ENCODE data around the gene SLC1A1. TPM values are rescaled to one million over a fixed set of nuclear protein-coding genes. Genes with fewer than 3 reads are reported as not detected.

SLC1A1 gene
- total RNA-seq, 2 experiments from 2014 or later, result 0.11 to 0.14 TPM

- intact Hi-C loops (cut with DNase I, micrococcal nuclease), result no loop called here
- H3K4me3 Mint-ChIP-seq, result no peak overlapping the region
- no peak overlapping the region for H3K27ac ChIP-seq (ENCODE audit: low read depth in 1 of 2, low read length in 2 of 2)
- H3K36me3 ChIP-seq (ENCODE audit: insufficient read depth, low read length), result no peaks in the 10 kb centered on the region
- H3K4me3 ChIP-seq (ENCODE audit: low read length), result no peak overlapping the region
- H3K4me1 ChIP-seq (ENCODE audit: insufficient read depth, low read length), result no peaks in the 10 kb centered on the region
- no peaks in the 10 kb centered on the region for H3K9me3 Mint-ChIP-seq
- no peaks in the 10 kb centered on the region for H3K27me3 Mint-ChIP-seq
- no peak for DNase-seq
- ChIA-PET POLR2A (interaction anchor here (0.7 to 1.1 kb wide), 2 partner anchors 9 to 12 kb away, joined by 3 read pairs; no protein-coding TSS in a partner anchor), CTCF (no interaction called here)
- H3K27me3 ChIP-seq (ENCODE audit: control insufficient read depth in 1 of 2, insufficient read depth in 2 of 2, low read length in 2 of 2), result no peaks in the 10 kb centered on the region
- no peak for ATAC-seq (ENCODE audit: poor library complexity)
- H3K36me3 Mint-ChIP-seq (ENCODE audit: low read depth), result no peaks in the 10 kb centered on the region
- H3K4me1 Mint-ChIP-seq (ENCODE audit: low read depth), result peaks cover 11% of the 10 kb centered on the region
- H3K27ac Mint-ChIP-seq, result no peak overlapping the region
- TF ChIP-seq, protein P1, sequence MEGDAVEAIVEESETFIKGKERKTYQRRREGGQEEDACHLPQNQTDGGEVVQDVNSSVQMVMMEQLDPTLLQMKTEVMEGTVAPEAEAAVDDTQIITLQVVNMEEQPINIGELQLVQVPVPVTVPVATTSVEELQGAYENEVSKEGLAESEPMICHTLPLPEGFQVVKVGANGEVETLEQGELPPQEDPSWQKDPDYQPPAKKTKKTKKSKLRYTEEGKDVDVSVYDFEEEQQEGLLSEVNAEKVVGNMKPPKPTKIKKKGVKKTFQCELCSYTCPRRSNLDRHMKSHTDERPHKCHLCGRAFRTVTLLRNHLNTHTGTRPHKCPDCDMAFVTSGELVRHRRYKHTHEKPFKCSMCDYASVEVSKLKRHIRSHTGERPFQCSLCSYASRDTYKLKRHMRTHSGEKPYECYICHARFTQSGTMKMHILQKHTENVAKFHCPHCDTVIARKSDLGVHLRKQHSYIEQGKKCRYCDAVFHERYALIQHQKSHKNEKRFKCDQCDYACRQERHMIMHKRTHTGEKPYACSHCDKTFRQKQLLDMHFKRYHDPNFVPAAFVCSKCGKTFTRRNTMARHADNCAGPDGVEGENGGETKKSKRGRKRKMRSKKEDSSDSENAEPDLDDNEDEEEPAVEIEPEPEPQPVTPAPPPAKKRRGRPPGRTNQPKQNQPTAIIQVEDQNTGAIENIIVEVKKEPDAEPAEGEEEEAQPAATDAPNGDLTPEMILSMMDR (IDR thresholded peaks at IDR 0.05), result no peak
- H3K9me3 ChIP-seq (ENCODE audit: control insufficient read depth in 1 of 2, insufficient read depth in 1 of 2, low read length in 2 of 2), result peaks cover 0 to 3% of the 10 kb centered on the region in 2 experiments
Measured at GRCh38 chr9:4588721-4589120, 98.5 kb downstream of the SLC1A1 start.

DNA sequence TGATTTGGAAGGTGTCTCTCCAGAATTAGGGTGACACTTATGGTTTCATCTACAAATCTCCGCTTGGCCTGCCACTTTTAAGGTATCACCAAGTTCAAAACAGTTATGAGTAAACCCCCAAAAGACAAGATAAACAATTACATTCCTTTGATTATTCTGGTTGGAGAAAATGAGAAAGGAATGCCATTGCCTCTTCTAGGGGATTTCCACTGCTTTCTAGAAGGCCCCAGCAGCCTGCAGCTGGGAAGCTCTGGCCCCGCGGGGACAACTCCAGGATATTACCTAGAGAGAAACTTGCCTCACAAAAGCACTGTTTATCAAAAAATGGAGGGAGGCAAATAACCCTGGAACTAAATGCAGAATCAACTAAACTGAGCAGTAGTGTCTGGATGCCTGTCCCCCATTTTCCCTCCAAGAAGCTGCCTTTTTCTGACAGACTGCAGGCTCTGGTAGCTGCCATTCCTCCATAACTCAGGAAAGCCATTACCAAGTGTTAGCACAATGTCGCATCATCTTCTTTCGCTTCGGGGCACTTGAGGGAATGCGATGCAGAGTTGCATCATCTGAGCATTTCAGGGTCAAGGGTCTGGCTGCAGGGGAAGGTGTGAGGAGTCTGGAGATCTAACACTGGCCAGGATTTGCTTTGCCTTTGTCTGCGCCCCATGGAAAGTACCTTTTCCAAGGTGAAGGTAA, 100.3 kb downstream of the SLC1A1 start:
- Mint-ChIP-seq H3K27ac (no peak overlapping the region), H3K27me3 (no peaks in the 10 kb centered on the region), H3K36me3 (ENCODE audit: low read depth) (no peaks in the 10 kb centered on the region), H3K4me1 (ENCODE audit: low read depth) (peaks cover 26% of the 10 kb centered on the region), H3K4me3 (no peak overlapping the region), H3K9me3 (no peaks in the 10 kb centered on the region)
- H3K4me1 ChIP-seq (ENCODE audit: insufficient read depth, low read length), result peaks cover 7% of the 10 kb centered on the region
- TF ChIP-seq, protein P1 (IDR thresholded peaks at IDR 0.05), result no peak
- no peak overlapping the region for H3K4me3 ChIP-seq (ENCODE audit: low read length)
- no peak for DNase-seq
- H3K36me3 ChIP-seq (ENCODE audit: insufficient read depth, low read length), result no peaks in the 10 kb centered on the region
- ChIA-PET CTCF (no interaction called here), POLR2A (interaction anchor here (0.7 kb wide), 1 partner anchor 35 kb away, joined by 4 read pairs; no protein-coding TSS in a partner anchor)
- H3K9me3 ChIP-seq (ENCODE audit: control insufficient read depth in 1 of 2, insufficient read depth in 1 of 2, low read length in 2 of 2), result peaks cover 0 to 3% of the 10 kb centered on the region in 2 experiments
- H3K27me3 ChIP-seq (ENCODE audit: control insufficient read depth in 1 of 2, insufficient read depth in 2 of 2, low read length in 2 of 2), result no peaks in the 10 kb centered on the region
- no peak for ATAC-seq (ENCODE audit: poor library complexity)
- no peak overlapping the region for H3K27ac ChIP-seq (ENCODE audit: low read depth in 1 of 2, low read length in 2 of 2)
- intact Hi-C loops (cut with DNase I, micrococcal nuclease), result loop anchor here in 1 of 2 experiments (5.0 to 10.0 kb wide), 3 partner anchors 38 to 1034 kb away; partner anchors contain the start of genes RIC1 and SLC1A1

GRCh38 chr9:4591123-4591500, 100.8 kb downstream of the SLC1A1 start:
- H3K27ac Mint-ChIP-seq, result no peak overlapping the region
- TF ChIP-seq, protein P1 (IDR thresholded peaks at IDR 0.05), result no peak
- no peaks in the 10 kb centered on the region for H3K27me3 Mint-ChIP-seq
- H3K9me3 ChIP-seq (ENCODE audit: control insufficient read depth in 1 of 2, insufficient read depth in 1 of 2, low read length in 2 of 2), result peaks cover 0 to 3% of the 10 kb centered on the region in 2 experiments
- no peak overlapping the region for H3K27ac ChIP-seq (ENCODE audit: low read depth in 1 of 2, low read length in 2 of 2)
- intact Hi-C loops (cut with DNase I, micrococcal nuclease), result loop anchor here in 1 of 2 experiments (5.0 to 10.0 kb wide), 3 partner anchors 39 to 1034 kb away; partner anchors contain the start of genes RIC1 and SLC1A1
- H3K4me1 Mint-ChIP-seq (ENCODE audit: low read depth), result peaks cover 31% of the 10 kb centered on the region
- no peaks in the 10 kb centered on the region for H3K27me3 ChIP-seq (ENCODE audit: control insufficient read depth in 1 of 2, insufficient read depth in 2 of 2, low read length in 2 of 2)
- POLR2A ChIA-PET, result interaction anchor here (0.7 kb wide), 1 partner anchor 36 kb away, joined by 4 read pairs; no protein-coding TSS in a partner anchor
- DNase-seq (no peak), ATAC-seq (ENCODE audit: poor library complexity) (no peak)
- no peak overlapping the region for H3K4me3 Mint-ChIP-seq
- H3K4me3 ChIP-seq (ENCODE audit: low read length), result no peak overlapping the region
- peaks cover 12% of the 10 kb centered on the region for H3K4me1 ChIP-seq (ENCODE audit: insufficient read depth, low read length)
- H3K9me3 Mint-ChIP-seq, result no peaks in the 10 kb centered on the region
- CTCF ChIA-PET, result no interaction called here
- H3K36me3 ChIP-seq (ENCODE audit: insufficient read depth, low read length), result no peaks in the 10 kb centered on the region
- H3K36me3 Mint-ChIP-seq (ENCODE audit: low read depth), result no peaks in the 10 kb centered on the region
